Upper lobe of left lung (tissue), 4 donors: ENCODE data around the gene MRPL24.

Source experiments
- CTCF ChIP-seq, 6 experiments: fragments of 450-650 bp in 4 of 6; fragments of 200-600 bp in 2 of 6; sonication (generic) in 2 of 6; IDR thresholded peaks; one replicate each; pipeline ENCODE4 v1.5.1; 2016 to 2019; ENCODE audit warnings: antibody characterized with exemption in 6 of 6
- POLR2A ChIP-seq, 4 donors: fragments of 450-650 bp; IDR thresholded peaks; one replicate each; pipeline ENCODE4 v1.5.1; 2016 to 2017; ENCODE audit warnings: antibody characterized with exemption in 4 of 4, mild to moderate bottlenecking in 2 of 4

DNA sequence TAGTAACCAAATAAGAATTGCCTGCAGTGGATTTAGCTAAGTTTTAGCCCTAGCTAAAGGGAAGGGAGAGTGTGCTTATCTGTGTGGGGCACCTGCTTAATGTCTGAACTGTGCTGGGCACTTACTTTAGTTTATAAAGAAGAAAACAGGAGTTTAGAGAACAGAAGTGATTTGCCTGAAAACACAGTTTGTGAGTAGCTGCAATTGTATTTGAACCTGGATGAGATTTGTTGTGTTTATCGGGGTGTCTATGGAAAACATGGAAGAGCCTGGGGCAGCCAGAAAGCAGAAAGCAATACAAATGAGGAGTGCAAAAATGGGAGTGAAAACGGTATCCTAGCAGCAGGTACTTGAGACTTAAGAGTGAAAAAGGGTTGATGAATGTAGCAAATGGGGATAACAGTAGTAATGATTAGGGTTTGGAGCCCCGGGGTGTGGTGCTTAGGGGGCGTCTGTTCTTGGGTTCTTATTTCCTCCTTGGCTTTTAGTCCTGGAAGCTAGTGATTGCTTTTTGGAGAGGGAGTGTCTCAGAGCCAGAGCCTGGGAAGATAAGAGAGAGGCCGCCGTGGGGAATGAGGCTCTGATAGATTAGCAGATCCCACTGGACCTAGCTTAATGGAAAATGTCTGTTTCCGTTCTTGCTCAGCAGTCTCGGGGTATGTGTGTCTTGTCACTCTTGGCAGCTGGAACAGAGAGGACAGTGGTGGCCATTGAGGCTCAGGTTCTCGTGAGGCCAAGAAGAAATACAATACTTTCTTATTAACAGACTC, 32.0 kb upstream of the MRPL24 start:
- TF ChIP-seq POLR2A (IDR thresholded peaks at IDR 0.05): no peak
- TF ChIP-seq CTCF (IDR thresholded peaks at IDR 0.05): no peak
